NCI-H1694 (cell line): ENCODE measurements around the gene TMEM87B.
"Not testable (repeated sequence)": the region's sequence is repeated elsewhere in the genome, so short reads cannot be mapped to it uniquely, and the experiment has no call there.

Experiments
- DNase-seq: peaks from one replicate; lab custom pipeline; 2025; lab: John Stamatoyannopoulos, UW

TMEM87B gene

DNA sequence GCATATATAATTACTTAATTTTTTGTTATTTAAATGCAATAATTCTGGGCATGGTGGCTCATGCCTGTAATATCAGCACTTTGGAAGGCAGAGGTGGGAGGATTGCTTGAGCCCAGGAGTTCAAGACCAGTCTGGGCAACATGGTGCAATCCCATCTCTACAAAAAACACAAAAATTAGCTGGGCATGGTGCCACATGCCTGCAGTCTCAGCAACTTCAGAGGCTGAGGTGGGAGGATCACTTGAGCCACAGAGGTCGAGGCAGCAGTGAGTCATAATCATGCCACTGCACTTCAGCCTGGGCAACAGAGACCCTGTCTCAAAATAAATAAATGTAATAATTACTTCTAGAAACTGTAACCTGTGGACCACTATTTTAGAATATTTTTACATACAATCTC, 21.5 kb upstream of the TMEM87B start:
- DNase-seq: no peak

DNA sequence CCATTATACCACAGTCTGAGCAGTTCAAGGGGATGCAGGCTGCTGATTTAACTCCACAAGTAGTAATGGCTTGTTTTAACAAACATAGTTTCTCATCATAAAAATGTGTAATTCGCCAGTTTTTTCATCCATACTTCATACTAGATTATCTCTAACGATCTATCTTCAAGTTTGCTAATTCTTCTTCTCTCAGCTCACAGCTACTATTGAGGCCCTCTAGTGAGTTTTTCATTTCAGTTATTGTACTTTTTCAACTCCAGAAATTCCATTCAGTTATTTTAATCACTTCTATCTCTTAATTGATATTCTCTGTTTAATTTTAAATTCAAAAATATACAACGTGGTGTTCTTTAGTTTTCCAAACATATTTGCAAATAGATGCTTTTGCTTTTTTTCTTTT, 20.1 kb upstream of the TMEM87B start:
- DNase-seq: no peak

DNA sequence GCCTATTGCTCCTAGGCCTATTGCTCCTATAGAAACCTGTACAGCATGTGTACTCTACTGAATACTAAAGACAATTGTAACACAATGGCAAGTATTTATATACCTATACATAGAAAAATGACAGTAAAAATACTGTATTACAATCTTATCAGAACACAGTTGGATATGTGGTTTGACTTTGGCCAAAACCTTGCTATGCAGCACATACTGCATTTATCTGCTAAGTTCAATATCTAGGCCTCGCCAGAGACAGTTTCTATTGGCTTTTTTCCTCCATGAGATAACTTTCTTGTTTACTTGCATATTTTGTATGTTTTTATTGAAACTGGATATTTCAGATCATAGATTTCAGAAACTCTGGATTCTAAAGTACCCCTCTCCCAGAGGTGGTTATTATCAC, 19.3 kb upstream of the TMEM87B start:
- DNase-seq: no peak

DNA sequence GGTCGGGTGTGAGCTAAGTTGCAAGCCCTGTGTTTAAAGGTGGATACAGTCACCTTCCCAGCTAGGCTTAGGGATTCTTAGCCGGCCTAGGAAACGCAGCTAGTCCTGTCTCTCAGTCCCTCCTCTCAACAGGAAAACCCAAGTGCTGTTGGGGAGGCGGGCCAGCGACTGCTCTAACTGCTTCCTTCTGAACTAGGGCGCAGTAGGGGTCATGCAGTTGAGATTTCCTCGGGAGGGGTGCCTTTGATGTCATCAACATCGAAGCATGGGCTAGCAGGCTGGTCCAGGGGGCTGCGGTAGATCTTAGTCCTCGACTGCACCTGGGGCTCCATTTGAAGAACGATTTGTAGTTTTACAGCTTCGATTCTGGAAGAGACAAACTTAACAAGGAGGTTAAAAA, 15.5 kb upstream of the TMEM87B start:
- not testable (repeated sequence) for DNase-seq

DNA sequence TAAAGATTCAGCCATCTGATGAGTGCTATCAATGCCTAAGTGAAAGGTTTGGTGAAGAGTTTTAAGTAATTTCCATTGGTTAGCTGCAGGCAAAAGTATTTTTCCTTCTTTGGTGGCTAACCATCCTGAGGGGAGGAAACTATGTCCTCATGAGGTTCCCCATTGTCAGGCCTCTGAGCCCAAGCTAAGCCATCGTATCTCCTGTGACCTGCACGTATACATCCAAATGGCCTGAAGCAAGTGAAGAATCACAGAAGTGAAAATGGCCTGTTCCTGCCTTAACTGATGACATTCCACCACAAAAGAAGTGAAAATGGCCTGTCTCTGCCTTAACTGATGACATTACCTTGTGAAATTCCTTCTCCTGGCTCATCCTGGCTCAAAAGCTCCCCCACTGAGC, 15.0 kb upstream of the TMEM87B start:
- not testable (repeated sequence) for DNase-seq

DNA sequence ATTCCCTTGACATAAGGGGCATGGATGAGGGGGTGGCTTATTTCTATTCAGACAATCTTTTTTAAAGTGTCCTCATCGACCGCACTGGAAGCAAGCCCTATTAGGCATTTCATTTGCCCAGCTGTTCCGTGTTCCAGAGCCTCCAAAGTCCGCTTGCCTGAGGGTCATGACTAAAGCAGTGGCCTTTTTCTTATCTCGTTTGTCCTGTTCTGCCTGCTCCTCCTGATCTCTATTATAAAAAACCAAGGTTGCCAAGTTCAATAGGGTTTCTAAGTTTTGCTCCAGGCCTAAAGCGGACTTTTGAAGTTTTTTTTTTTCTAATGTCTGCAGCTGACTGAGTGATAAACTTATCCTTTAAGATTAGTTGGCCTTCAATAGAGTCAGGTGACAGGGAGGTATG, 13.6 kb upstream of the TMEM87B start:
- DNase-seq: not testable (repeated sequence)

DNA sequence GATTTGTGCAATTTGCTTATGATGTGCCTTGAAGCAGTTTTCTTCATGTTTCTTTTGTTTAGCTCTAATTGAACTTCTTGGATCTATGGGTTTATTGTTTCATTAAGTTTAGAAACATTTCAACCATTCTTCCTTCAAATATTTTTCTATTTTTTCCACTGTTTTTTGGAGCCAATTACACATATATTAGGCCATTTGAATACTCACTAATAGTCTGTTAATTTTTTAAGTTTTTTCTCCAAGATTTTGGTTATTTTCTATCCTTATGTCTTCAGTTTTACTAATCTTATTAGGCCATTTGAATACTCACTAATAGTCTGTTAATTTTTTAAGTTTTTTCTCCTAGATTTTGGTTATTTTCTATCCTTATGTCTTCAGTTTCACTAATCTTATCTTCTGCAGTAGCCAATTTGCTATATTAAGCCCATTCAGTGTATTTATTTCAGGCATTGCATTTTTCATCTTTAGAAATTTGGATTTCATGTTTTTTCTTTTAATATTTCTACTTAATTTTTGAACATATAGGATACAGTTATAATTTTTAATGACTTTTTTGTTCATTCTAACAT, 9.5 kb upstream of the TMEM87B start:
- no peak for DNase-seq

DNA sequence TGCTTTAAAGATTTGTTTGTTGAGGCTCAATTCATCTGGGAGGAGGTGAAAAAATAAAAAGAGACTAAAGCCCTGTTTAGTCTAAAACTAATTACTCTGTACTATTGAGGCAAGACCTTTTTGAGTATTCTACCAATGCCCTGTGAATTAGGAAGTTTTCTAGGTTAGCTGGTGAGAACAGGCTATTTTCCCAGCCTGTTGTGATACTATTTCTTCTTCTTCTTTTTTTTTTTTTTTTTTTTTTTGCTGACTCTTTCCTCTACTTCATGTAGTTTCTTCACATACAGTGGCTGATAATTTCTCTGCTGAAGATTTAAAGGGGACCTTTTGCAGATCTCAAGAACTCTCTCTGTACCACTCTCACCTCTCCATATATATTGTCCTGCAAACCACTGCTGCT, 8.8 kb upstream of the TMEM87B start:
- no peak for DNase-seq

DNA sequence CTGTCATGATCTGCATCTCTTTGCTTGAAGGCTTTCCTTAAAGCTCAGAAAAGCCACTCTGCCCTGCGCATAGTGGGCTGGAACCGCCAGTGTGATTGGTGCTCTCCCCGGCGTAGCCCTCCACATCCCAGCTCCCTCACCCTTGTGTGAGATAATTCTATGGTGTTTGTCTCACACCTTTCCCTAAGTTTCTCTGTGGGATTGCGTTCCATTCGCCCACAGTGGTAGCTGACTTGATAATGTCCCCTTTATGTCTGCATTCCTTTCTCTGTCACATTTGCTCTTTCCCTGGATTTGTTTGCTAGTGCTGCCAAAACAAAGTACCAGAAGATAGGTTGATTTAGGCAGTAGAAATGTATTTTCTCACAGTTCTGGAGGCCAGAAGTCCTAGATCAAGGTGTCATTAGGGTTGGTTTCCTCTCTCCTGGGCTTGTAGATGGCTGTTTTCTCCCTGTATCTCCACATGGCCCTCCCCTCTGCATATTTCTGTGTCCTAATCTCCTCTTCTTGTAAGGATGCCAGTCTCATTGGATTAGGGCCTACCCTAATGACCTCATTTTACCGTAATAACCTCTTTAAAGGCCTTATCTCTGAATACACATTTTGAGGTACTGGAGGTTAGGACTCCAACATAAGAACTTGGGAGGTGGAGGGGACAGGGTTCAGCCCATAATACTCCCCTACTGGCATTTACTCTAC, 7.4 kb upstream of the TMEM87B start:
- no peak for DNase-seq

DNA sequence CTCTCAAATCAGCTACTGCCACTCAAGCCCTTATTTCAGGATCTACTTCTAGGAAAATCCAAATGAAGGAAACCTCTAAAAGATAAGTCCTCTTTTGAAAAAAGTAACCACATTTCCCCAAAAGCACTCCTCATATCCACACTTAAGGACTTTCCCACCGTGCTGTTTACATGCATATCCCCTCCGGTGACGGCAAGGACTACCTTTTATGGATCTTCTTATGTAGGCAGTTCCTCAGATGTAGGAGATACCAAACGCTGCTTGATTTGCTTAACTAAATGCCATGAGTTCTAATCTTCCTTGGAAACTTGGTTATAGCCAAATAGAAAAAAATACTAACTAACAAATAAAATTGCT, 6.9 kb upstream of the TMEM87B start:
- no peak for DNase-seq

DNA sequence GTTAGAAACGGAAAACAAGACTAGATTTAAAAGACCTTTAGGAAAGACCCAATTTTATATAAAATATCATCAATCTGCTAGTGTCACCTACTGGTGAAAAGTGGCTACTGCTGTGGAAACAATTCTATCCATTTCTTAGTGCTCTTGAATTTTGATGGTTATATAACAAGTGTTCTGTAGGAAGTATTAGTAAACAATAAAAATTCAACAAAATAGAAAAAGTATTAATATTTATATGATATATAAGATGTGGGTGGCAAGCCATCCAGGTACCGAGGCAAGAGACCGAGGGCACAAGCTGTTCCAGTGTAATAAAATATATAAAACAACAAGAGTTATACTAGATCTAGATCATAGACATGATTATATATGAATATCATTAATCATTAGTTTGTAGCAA, 6.2 kb upstream of the TMEM87B start:
- peak; percentile 78 for DNase-seq

DNA sequence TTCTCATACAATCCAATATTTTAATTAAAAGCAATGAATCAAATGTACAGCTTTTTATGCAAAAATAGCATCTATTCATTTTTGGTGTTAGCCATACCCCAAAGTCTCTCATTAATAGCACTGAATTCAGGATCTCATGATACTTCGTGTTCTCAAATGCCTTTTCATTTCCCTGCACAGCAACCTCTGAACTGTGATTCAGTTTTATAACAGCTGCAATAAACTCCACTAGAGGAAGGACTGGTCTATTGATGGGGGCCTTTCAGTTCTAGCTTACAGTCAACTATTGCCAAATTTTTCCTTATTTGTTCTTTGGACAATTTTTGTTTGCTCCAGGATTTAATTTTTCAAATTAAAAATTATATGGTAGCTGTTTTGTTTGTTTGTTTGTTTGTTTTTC, 4.8 kb upstream of the TMEM87B start:
- no peak for DNase-seq

DNA sequence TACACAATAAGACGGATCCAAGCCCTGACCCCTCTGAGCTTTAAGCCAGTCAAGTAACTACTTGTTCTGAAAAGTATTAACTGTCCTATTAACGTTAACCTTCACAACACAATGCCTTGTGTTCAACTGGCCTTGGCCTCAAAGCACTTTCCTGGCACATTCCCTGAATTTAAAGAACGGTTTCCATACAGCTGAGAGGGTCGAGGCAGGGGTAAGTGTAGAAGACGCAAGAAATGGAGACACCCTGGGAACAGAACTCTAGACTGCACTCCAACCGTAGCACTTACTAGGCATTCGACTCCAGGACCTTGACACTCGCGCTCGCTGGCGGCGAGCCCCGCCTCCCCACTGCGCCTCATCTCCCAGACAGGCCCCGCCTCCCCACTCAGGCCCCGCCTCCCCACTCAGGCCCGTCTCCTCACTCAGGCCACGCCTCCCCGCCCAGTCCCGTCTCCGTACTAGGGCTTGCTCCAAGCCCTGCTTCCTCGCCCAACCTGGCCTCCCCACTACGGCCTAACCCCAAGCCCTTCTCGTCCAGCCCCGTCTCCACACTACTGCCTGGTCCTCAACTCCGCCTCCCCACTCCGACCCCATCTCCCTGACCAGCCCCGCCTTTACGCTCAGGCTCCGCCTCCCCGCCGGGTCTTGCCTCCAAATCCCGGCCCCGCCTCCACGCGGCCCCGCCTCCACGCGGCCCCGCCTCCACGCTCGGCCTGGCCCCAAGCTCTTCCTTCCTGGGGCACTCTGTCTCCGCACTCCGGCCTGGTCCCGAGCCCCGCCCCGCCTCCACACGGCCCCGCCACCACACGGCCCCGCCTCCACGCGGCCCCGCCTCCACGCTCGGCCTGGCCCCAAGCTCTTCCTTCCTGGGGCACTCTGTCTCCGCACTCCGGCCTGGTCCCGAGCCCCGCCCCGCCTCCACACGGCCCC, 887 bp upstream of the TMEM87B start:
- DNase-seq: peak; percentile 89

DNA sequence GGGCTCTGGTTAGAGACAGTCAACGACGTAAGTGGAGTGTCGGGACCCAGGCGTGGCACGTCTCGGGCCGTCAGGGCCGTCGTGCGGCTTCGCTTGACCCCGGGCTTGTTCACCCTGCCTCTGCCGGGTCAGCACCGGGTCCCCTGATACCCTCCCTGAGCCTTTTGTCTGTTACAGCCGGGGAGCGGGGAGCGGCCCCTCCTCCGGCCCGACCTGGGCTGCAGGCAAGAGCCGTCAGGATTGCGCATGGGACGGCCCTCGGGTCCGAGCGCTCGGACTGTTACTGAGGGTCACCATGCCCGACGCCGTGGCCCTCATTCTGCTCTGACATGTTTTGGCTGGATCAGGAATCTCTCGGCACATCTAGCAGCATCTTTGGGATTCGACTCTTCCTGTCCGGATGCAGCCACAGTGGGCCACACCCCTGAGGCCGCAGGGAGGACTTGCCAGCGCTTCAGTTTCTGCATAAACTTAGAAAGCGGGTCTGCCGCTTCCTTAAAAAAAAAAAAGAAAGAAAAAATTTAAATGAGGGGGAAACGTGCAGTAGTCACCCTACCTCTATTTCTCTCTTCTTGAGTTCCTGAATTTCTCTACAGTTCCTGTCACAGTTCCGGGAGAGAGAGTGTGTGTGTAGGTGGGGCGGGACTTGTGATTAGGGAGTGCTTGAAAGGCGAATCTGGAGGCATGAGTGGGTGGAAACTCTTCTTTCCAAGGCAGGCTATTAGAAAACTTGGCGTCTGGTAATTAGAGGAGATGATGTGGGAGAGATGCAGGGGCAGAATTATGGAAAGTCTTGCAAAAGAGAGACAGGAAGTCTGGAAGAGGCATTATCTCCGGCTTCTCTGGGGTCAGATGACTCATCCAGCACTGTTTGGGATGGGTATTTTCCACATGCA, 909 bp downstream of the TMEM87B start:
- peak; percentile 6 for DNase-seq

DNA sequence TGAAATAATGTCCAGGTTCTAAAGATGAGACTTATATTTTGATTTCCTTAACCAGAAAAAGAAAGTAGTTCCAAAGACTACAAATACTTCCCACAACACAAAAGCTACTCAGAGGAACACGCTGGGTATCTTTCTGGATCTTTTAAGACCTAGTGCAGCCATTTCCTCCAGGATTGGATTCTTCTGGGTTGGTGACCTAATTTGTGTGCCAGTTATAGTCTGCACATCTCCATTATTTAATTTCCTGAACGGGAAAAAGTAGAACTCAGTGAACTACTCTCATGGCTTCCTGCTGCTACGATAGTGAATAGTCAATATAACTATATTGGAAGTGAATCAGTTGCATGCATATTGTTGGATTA, 1.5 kb downstream of the TMEM87B start:
- DNase-seq: no peak

DNA sequence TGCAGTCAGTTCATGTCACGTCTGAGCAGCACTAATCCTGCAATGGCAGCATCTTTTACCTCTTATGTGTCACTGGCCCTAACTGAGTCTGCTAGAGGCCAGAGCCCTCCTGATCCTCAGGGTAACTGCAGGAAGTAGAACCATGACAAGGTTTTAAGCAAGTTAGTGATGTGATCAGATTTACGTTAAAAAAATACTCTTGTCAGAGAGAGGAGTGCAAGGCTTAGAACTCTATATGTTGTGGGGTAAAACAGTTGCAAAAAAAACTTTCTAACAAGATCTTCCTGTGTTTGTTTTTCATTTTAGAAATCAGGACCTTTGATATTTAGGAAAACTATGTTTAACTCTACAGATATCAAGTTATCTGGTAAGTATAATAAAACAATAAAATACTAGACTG, 4.6 kb downstream of the TMEM87B start:
- no peak for DNase-seq

DNA sequence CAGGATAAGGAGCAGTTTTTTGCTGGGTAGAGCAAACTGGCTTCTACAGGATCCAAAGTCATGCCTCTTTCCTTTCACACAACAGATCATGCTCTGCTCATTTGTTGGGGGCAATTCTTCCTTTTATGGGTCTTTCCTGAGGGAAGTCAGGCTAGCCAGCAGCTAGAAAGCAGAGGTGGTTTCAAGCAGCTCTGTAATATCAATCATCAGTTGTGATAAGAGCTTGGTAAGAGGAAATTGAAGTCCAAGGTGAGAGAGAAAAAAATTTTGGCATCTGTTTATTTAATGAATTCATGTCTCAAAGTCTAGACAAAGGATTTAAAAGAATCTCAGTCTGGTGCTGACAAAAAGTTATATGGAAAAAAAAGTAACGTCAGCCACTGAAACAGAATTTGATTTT, 6.2 kb downstream of the TMEM87B start:
- DNase-seq: no peak

DNA sequence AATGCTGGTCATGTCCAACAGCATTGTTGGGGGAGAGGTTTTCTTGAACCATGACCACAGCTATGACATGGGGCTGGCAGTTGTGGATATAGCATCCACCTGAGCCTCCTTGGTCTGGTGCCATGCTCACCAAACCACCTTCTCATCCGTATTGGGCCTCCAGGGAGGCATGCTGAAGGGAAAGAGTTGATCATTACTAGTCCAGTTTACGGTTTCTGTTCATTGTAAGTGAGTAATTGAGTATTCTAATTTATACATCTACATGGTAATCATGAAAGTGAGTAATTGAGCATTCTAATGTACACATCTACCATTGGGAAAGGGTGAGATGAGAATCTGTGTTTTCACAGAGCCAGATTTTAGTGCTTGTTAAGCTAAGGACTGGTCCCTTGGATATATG, 6.8 kb downstream of the TMEM87B start:
- DNase-seq: no peak

DNA sequence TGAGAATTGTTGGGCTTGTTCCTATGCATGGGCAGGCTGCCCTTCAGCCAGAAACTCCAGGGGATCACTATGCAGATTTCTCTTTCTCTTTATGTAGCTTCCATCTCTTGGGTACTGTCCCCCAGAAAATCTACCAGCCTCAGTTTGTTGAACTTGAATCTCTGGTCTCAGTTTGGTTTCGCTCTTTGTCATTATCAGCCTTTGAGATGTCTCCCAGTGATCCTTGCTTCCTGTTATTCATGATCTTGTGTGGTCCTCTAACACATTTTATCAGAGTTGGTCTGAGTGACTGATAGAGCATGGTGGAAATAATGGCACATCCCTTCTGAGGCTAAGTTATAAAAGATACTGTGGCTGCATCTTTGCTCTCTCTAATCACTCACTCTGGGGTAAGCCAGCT, 7.8 kb downstream of the TMEM87B start:
- no peak for DNase-seq

DNA sequence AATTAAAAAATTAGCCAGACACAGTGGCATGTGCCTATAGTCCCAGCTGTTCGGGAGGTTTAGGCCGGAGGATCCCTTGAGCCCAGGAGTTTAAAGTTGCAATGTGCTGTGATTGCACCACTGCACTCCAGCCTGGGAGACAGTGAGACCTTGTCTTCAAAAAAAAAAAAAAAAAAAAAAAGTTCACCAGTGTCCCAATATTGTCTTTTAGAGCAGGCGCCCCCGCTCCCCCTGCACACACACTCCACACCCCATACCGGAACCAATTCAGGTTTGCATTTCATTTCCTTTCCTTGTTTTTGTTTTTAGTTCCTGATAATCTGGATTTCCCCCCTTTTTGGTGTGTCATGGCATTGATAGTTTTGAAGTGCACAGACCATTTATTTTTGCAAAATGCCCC, 10.4 kb downstream of the TMEM87B start:
- DNase-seq: no peak

DNA sequence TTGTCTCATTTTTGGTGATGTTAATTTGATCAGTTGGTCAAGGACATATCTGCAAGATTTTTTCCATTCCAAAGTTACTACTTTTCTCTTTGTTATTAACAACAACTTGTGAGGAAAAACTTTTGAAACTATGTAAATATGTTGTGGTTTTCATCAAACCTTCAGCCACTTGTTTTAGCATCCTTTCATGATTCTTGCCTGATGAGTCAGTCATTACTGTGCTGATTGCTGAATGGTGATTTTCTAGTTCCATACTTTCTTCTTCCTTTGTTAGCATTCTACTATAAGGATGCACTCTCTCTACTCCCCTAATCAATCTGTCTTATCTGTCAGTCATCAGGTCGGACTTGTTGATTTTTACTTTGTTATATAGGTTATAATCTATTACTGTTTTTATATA, 10.9 kb downstream of the TMEM87B start:
- no peak for DNase-seq

DNA sequence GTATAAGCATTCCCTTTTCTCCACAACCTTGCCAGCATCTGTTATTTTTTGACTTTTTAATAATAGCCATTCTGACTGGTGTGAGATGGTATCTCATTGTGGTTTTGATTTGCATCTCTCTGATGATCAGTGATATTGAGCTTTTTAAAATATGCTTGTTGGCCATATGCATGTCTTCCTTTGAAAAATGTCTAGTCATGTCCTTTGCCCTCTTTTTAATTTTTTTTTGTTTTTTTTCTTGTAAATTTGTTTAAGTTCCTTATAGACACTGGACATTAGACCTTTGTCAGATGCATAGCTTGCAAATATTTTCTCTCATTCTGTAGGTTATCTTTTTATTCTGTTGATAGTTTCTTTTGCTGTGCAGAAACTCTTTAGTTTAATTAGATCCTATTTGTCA, 14.7 kb downstream of the TMEM87B start:
- not testable (repeated sequence) for DNase-seq
